ENCODE measurements around the gene PRR5L. TPM values are rescaled to one million over a fixed set of nuclear protein-coding genes. Genes with fewer than 3 reads are reported as not detected.
"Not testable (repeated sequence)": the region's sequence is repeated elsewhere in the genome, so short reads cannot be mapped to it uniquely, and the experiment has no call there.

Gene PRR5L
- total RNA-seq, 2 donors from 2014 or later: 10.0 to 10.6 TPM

GRCh38 chr11:36501236-36501635, 205.1 kb downstream of the PRR5L start:
- Mint-ChIP-seq H3K27ac (peak overlapping the region; percentile 31), H3K4me1 (peaks cover 23% of the 10 kb centered on the region), H3K36me3 (ENCODE audit: low read depth) (peaks cover 70% of the 10 kb centered on the region), H3K9me3 (no peaks in the 10 kb centered on the region), H3K4me3 (no peak overlapping the region), H3K27me3 (no peaks in the 10 kb centered on the region)
- no peak for ATAC-seq (replicated peaks)

- H3K27me3 Mint-ChIP-seq: no peaks in the 10 kb centered on the region
- peak overlapping the region; percentile 93 for H3K4me3 Mint-ChIP-seq
- peaks cover 20% of the 10 kb centered on the region for H3K36me3 Mint-ChIP-seq (ENCODE audit: low read depth)
- H3K9me3 Mint-ChIP-seq: no peaks in the 10 kb centered on the region
- no peak for ATAC-seq (replicated peaks)
- peaks cover 24% of the 10 kb centered on the region for H3K4me1 Mint-ChIP-seq
- H3K27ac Mint-ChIP-seq: peak overlapping the region; percentile 96
Observed at GRCh38 chr11:36507824-36508489, 211.9 kb downstream of the PRR5L start.

- Mint-ChIP-seq H3K9me3 (no peaks in the 10 kb centered on the region), H3K36me3 (ENCODE audit: low read depth) (peaks cover 20% of the 10 kb centered on the region), H3K4me1 (peaks cover 24% of the 10 kb centered on the region), H3K27me3 (peaks cover 3% of the 10 kb centered on the region), H3K4me3 (peak overlapping the region; percentile 93), H3K27ac (peak overlapping the region; percentile 96)
- no peak for ATAC-seq (replicated peaks)
Observed at GRCh38 chr11:36508743-36509142, 212.7 kb downstream of the PRR5L start.

- peaks cover 7% of the 10 kb centered on the region for H3K27me3 Mint-ChIP-seq
- ATAC-seq (replicated peaks): peak; percentile 23
Observed at GRCh38 chr11:36509201-36509639, 213.1 kb downstream of the PRR5L start.

GRCh38 chr11:36509694-36510593, 213.9 kb downstream of the PRR5L start, which contains the start of gene TRAF6:
TRAF6 (minus strand) TSS chr11:36510272; CDS start chr11:36501515, 8,757 bp downstream.
- peaks cover 19% of the 10 kb centered on the region for H3K4me1 Mint-ChIP-seq

More at GRCh38 chr11:36509201-36509639, 213.1 kb downstream of the PRR5L start:
- Mint-ChIP-seq H3K36me3 (ENCODE audit: low read depth) (peaks cover 20% of the 10 kb centered on the region), H3K27ac (peak overlapping the region; percentile 96), H3K9me3 (no peaks in the 10 kb centered on the region), H3K4me1 (peaks cover 24% of the 10 kb centered on the region), H3K4me3 (peak overlapping the region; percentile 93)

GRCh38 chr11:36510594-36510942, 214.5 kb downstream of the PRR5L start:
- Mint-ChIP-seq H3K27ac (peak overlapping the region; percentile 96), H3K4me3 (peak overlapping the region; percentile 93), H3K36me3 (ENCODE audit: low read depth) (peaks cover 16% of the 10 kb centered on the region), H3K9me3 (no peaks in the 10 kb centered on the region), H3K27me3 (peaks cover 15% of the 10 kb centered on the region), H3K4me1 (peaks cover 15% of the 10 kb centered on the region)
- ATAC-seq (replicated peaks): no peak

More at GRCh38 chr11:36509694-36510593, 213.9 kb downstream of the PRR5L start, which contains the start of gene TRAF6:
- Mint-ChIP-seq H3K27me3 (peaks cover 13% of the 10 kb centered on the region), H3K36me3 (ENCODE audit: low read depth) (peaks cover 20% of the 10 kb centered on the region), H3K27ac (peak within 1 kb of the TSS; percentile 96), H3K9me3 (no peaks in the 10 kb centered on the region), H3K4me3 (peak within 1 kb of the TSS; percentile 93)
- ATAC-seq (replicated peaks): peak; percentile 96

GRCh38 chr11:36511062-36511461, 215.0 kb downstream of the PRR5L start:
- Mint-ChIP-seq H3K36me3 (ENCODE audit: low read depth) (peaks cover 11% of the 10 kb centered on the region), H3K27me3 (peaks cover 15% of the 10 kb centered on the region), H3K4me1 (peaks cover 12% of the 10 kb centered on the region), H3K27ac (peak overlapping the region; percentile 96), H3K4me3 (peak overlapping the region; percentile 93)
- ATAC-seq (replicated peaks); H3K9me3 Mint-ChIP-seq: not testable (repeated sequence)

GRCh38 chr11:36512016-36512415, 215.9 kb downstream of the PRR5L start:
- Mint-ChIP-seq H3K4me1 (peaks cover 12% of the 10 kb centered on the region), H3K27me3 (peaks cover 15% of the 10 kb centered on the region), H3K4me3 (no peak overlapping the region), H3K9me3 (no peaks in the 10 kb centered on the region), H3K27ac (no peak overlapping the region), H3K36me3 (ENCODE audit: low read depth) (peaks cover 9% of the 10 kb centered on the region)
- no peak for ATAC-seq (replicated peaks)

- Mint-ChIP-seq H3K4me3 (no peak overlapping the region), H3K27me3 (peaks cover 15% of the 10 kb centered on the region), H3K36me3 (ENCODE audit: low read depth) (peaks cover 7% of the 10 kb centered on the region), H3K27ac (no peak overlapping the region), H3K4me1 (peaks cover 1% of the 10 kb centered on the region), H3K9me3 (no peaks in the 10 kb centered on the region)
- ATAC-seq (replicated peaks): no peak
Observed at GRCh38 chr11:36513965-36514364, 217.9 kb downstream of the PRR5L start.

Other genes starting within 250 kb of the PRR5L start
- gene COMMD9, start 6.9 kb upstream of the PRR5L start, total RNA-seq: 10 to 100 TPM; 38.3 to 58.5 TPM
- 10 to 100 TPM in 1 of 2 donors, 1 to 10 TPM in 1; 8.7 to 10.7 TPM for gene TRAF6, start 214.0 kb downstream of the PRR5L start, total RNA-seq